Measurements from ENCODE around the gene KL.

DNA sequence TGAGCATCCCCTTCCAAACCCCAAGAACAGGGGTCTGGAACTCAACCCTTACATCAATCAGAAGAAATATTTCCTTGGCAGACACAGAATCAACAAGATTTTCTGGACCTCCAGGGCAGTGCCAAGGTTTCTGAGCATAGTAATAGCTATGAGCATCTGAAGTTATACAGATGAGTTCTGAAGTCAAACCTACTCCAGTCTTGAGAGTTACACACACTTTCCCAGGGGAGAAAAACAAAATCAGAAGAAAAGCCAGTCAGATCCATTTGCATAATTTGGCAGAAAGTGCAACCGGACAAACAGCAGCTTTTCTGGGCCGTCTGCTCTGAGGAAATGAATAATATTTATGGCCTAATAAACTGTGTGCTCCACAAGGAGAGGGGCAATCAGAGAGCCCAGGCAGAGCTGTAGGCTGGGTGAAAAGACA is 93.1 kb downstream of the KL start:
- TF ChIP-seq POLR2A (IDR thresholded peaks at IDR 0.05): no peak
- TF ChIP-seq, protein P1, sequence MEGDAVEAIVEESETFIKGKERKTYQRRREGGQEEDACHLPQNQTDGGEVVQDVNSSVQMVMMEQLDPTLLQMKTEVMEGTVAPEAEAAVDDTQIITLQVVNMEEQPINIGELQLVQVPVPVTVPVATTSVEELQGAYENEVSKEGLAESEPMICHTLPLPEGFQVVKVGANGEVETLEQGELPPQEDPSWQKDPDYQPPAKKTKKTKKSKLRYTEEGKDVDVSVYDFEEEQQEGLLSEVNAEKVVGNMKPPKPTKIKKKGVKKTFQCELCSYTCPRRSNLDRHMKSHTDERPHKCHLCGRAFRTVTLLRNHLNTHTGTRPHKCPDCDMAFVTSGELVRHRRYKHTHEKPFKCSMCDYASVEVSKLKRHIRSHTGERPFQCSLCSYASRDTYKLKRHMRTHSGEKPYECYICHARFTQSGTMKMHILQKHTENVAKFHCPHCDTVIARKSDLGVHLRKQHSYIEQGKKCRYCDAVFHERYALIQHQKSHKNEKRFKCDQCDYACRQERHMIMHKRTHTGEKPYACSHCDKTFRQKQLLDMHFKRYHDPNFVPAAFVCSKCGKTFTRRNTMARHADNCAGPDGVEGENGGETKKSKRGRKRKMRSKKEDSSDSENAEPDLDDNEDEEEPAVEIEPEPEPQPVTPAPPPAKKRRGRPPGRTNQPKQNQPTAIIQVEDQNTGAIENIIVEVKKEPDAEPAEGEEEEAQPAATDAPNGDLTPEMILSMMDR (IDR thresholded peaks at IDR 0.05): no peak

All from adrenal gland (tissue), 5 donors.